SU-DHL-6 (cell line): Measurements from ENCODE around the gene RASSF4.

Experiments
- H2AFZ ChIP-seq: fragments of 200-600 bp; sonication (generic); 2 replicates; pipeline ENCODE4 v1.6.1; 2014; ENCODE audit warnings: low read depth, mild to moderate bottlenecking, moderate library complexity, mixed read lengths, antibody characterized with exemption, low read length; ENCODE audit not compliant: severe bottlenecking
- H3F3A ChIP-seq: fragments of 200-600 bp; shearing (Covaris generic); 2 replicates; pipeline ENCODE4 v1.6.0; 2016; ENCODE audit warnings: antibody characterized with exemption, mild to moderate bottlenecking; ENCODE audit not compliant: insufficient read depth
- H3K27ac ChIP-seq: fragments of 200-600 bp; sonication (generic); 2 replicates; pipeline ENCODE4 v1.5.1; 2016; ENCODE audit warnings: low read depth, mild to moderate bottlenecking, low read length, moderate library complexity, mixed read lengths
- H3K27me3 ChIP-seq: fragments of 200-600 bp; sonication (generic), shearing (Covaris generic); 2 replicates; pipeline ENCODE4 v1.6.0; 2014; ENCODE audit warnings: mild to moderate bottlenecking, low read length
- H3K36me3 ChIP-seq: fragments of 200-600 bp; sonication (generic); 2 replicates; pipeline ENCODE4 v1.6.1; 2014; ENCODE audit warnings: mild to moderate bottlenecking, low read length, mixed read lengths
- H3K4me2 ChIP-seq: fragments of 300-600, 200-600 bp; shearing (Covaris generic), sonication (generic); 2 replicates; pipeline ENCODE4 v1.6.0; 2014; ENCODE audit warnings: low read length, low read depth, mild to moderate bottlenecking; ENCODE audit not compliant: poor library complexity, severe bottlenecking
- H3K4me3 ChIP-seq: fragments of 200-600 bp; sonication (generic); 2 replicates; pipeline ENCODE4 v1.5.1; 2014; ENCODE audit warnings: antibody characterized with exemption, low read length, mild to moderate bottlenecking, mixed read lengths; ENCODE audit not compliant: insufficient read depth, poor library complexity, severe bottlenecking
- H3K79me2 ChIP-seq: fragments of 200-600 bp; sonication (generic); 2 replicates; pipeline ENCODE4 v1.6.1; 2014; ENCODE audit warnings: mild to moderate bottlenecking, low read length, moderate library complexity; ENCODE audit not compliant: insufficient read depth
- H3K9ac ChIP-seq: fragments of 200-600 bp; sonication (generic); 2 replicates; pipeline ENCODE4 v1.7.0; 2014; ENCODE audit warnings: mild to moderate bottlenecking, low read length
- H3K9me2 ChIP-seq: fragments of 200-600 bp; sonication (generic); replicated peaks from 2 replicates; pipeline ENCODE4 v1.6.1; 2014; ENCODE audit warnings: low read length; ENCODE audit not compliant: insufficient read depth
- H3K9me3 ChIP-seq: fragments of 200-600 bp; sonication (generic); 2 replicates; pipeline ENCODE4 v1.6.1; 2014; ENCODE audit warnings: low read length, mixed read lengths; ENCODE audit not compliant: insufficient read depth
- H4K20me1 ChIP-seq: fragments of 200-600 bp; sonication (generic); 2 replicates; pipeline ENCODE4 v1.6.1; 2014; ENCODE audit warnings: low read depth, mild to moderate bottlenecking, antibody characterized with exemption, low read length, moderate library complexity, mixed read lengths
- EZH2phosphoT487 ChIP-seq: fragments of 200-600 bp; sonication (generic), shearing (Covaris generic); conservative IDR thresholded peaks from 2 replicates; pipeline ENCODE4 v1.6.1; 2018; ENCODE audit warnings: mild to moderate bottlenecking, antibody characterized with exemption, low read length, moderate library complexity, mixed read lengths
- TF ChIP-seq, protein P1 (sequence below): fragments of 200-600 bp; sonication (generic); IDR thresholded peaks from one replicate; pipeline ENCODE4 v1.5.1; 2017; ENCODE audit warnings: antibody characterized with exemption, mild to moderate bottlenecking, low read length, moderate library complexity; ENCODE audit not compliant: insufficient read depth, poor library complexity, severe bottlenecking

The RASSF4 gene

DNA sequence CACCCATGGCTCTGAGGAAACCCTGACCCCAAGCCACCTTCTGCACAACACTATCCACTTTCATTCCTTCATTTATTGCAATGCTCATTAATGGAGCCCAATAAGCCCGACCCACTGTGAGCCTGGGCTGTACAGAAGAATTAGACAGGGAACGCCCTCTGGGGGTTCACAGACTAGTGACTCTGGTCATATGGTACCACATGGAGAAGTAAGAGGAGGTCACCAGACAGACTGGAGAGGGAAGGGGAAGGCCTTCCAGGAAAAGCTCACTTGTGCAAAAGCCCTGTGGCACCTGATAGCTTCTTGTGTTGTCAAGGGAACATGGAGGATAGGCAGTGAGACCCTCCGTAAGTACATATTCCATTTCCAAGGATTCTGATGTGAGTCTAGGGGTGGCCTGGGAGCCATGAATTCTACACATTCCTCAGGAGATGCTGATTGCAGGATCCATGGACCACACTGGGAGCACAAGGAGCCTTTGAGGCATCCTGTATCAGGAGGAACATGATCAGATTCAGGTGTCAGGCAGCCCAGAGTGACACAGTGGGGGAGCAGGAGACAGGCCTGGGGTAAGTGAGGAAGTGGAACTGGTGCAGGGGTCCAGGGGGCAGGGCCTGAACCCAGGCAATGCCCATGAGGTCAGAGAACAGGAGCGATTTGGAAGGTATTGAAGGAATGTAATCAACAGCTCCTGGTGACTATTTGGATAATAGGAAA lies 28.5 kb upstream of the RASSF4 start:
- H3K4me2 ChIP-seq: no peak overlapping the region
- H3K9ac ChIP-seq: no peak overlapping the region
- H3K27ac ChIP-seq: no peak overlapping the region
- TF ChIP-seq, protein P1, sequence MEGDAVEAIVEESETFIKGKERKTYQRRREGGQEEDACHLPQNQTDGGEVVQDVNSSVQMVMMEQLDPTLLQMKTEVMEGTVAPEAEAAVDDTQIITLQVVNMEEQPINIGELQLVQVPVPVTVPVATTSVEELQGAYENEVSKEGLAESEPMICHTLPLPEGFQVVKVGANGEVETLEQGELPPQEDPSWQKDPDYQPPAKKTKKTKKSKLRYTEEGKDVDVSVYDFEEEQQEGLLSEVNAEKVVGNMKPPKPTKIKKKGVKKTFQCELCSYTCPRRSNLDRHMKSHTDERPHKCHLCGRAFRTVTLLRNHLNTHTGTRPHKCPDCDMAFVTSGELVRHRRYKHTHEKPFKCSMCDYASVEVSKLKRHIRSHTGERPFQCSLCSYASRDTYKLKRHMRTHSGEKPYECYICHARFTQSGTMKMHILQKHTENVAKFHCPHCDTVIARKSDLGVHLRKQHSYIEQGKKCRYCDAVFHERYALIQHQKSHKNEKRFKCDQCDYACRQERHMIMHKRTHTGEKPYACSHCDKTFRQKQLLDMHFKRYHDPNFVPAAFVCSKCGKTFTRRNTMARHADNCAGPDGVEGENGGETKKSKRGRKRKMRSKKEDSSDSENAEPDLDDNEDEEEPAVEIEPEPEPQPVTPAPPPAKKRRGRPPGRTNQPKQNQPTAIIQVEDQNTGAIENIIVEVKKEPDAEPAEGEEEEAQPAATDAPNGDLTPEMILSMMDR: no peak
- TF ChIP-seq EZH2phosphoT487: no peak
- H4K20me1 ChIP-seq: no peaks in the 10 kb centered on the region
- no peaks in the 10 kb centered on the region for H3K9me3 ChIP-seq
- no peaks in the 10 kb centered on the region for H3K79me2 ChIP-seq
- H3F3A ChIP-seq: no peaks in the 10 kb centered on the region
- no peak overlapping the region for H3K4me3 ChIP-seq
- no peak overlapping the region for H2AFZ ChIP-seq
- H3K27me3 ChIP-seq: no peaks in the 10 kb centered on the region
- no peaks in the 10 kb centered on the region for H3K36me3 ChIP-seq
- no peaks in the 10 kb centered on the region for H3K9me2 ChIP-seq

DNA sequence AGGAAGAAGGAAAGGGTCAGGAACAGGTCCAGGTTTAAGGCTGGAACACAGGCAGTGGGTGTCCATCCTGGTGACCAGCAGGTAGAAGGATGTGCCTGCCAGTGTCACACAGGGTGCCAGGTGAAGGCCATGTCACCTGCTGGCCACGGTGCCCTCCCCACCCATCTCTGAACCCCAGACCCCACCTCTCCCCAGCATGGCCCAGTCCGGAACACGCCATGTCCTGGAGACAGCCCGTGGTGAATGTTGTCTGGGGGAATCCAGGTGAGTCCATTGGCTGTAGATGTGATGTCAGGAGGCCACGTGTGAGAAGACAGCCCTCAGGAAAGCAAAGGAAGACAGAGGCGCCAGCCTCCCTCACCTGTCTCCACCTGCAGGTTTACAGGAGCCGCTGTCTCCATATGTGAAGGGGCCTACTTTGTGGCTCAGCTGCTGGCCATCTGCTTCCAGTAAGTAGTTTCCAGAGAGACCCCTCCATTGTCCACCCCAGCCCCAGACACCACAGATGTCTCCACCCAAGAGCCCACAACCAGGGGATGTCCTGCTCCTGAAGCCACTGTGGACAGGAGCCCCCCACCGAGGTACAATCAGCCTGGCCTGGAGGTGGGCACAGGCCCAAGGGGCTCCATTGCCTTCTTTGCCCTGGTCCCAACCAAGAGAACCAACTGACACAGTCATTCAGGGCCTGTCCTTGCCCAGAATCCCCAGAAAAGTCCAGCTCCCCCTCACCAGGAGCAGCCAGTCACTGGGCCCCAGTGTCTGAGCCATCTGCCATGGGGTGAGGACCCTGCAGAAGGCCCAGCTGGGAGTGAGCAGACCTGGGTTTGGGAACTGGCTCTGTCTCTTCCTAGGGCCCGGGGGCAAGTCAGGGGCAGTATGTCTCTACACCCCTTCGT lies 27.7 kb upstream of the RASSF4 start:
- Histone ChIP-seq H3K9me2 (no peaks in the 10 kb centered on the region), H2AFZ (no peak overlapping the region), H3K79me2 (no peaks in the 10 kb centered on the region), H4K20me1 (no peaks in the 10 kb centered on the region), H3K4me2 (no peak overlapping the region), H3K9me3 (no peaks in the 10 kb centered on the region), H3K4me3 (no peak overlapping the region), H3K27me3 (no peaks in the 10 kb centered on the region), H3K27ac (no peak overlapping the region), H3K9ac (no peak overlapping the region), H3F3A (no peaks in the 10 kb centered on the region), H3K36me3 (no peaks in the 10 kb centered on the region)
- TF ChIP-seq, protein P1: no peak
- TF ChIP-seq EZH2phosphoT487: no peak

DNA sequence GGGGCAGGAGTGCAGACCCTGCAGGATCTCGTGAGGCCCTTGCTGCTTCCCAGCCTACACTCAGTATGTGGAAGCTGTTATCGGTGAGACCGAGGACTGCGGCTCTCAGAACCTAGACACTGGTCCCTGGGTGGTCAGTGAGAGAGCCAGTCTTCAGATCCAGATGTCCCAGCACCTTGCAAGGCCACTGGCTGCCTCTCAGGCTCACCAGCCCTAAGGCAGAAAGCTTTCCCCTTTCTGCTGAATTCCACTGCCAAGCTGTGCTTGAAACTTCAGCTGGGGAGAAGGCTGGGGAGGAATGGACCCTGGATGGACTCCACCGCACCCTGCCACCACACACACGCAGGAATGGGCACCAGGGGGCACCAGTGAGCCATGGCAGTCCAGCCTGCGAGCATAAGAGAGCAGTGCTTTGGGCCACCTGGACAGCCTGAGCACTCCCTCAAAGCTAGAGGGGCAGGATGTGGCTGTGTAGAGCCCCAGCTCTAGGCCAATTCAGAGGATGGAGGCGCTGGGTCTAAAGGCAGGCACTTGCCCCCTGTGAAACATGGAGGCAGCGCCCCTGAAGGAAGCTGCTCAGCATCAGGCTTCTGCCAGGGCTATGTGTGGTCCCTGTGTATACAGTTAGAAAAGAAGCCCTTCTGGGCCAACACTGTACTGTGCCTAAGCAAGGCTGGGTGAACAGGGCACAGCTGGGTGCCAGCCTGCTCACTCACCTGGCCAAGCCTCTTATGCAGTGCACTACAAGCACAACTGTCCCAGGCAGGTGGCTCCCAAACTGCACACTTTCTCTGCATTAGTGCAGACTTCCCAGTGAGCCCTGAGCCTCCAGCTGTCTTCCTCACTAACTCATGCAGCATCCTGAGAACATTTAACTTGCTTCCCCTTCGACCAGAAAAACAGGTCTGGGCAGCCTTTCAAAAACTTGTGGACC lies 26.8 kb upstream of the RASSF4 start:
- no peaks in the 10 kb centered on the region for H4K20me1 ChIP-seq
- no peaks in the 10 kb centered on the region for H3K27me3 ChIP-seq
- no peaks in the 10 kb centered on the region for H3K36me3 ChIP-seq
- no peaks in the 10 kb centered on the region for H3F3A ChIP-seq
- no peak overlapping the region for H3K27ac ChIP-seq
- no peak for TF ChIP-seq EZH2phosphoT487
- TF ChIP-seq, protein P1: peak; percentile 85
- no peak overlapping the region for H3K4me3 ChIP-seq
- no peak overlapping the region for H2AFZ ChIP-seq
- H3K9ac ChIP-seq: no peak overlapping the region
- H3K79me2 ChIP-seq: no peaks in the 10 kb centered on the region
- H3K4me2 ChIP-seq: no peak overlapping the region
- H3K9me2 ChIP-seq: no peaks in the 10 kb centered on the region
- H3K9me3 ChIP-seq: no peaks in the 10 kb centered on the region
